Vagina (tissue), 2 donors: ENCODE results near the gene ZNF516. TPM values are rescaled to one million over a fixed set of nuclear protein-coding genes. Genes with fewer than 3 reads are reported as not detected.

Experiments
- DNase-seq, 2 donors: peaks; one replicate each; pipeline ENCODE4 v3.0.0-alpha.2; 2017; ENCODE audit errors: extremely low spot score in 2 of 2
- H3K27ac ChIP-seq: fragments of 200-600 bp; sonication (generic); one replicate; pipeline ENCODE4 v1.5.1; 2019
- H3K27me3 ChIP-seq: fragments of 200-600 bp; sonication (generic); one replicate; pipeline ENCODE4 v1.5.1; 2019
- H3K36me3 ChIP-seq, 2 donors: fragments of 200-600 bp; sonication (generic); one replicate each; pipeline ENCODE4 v1.5.1; 2017 to 2019
- H3K4me1 ChIP-seq: fragments of 200-600 bp; sonication (generic); one replicate; pipeline ENCODE4 v1.5.1; 2019
- H3K4me3 ChIP-seq, 2 donors: fragments of 200-600 bp; sonication (generic); 1 replicate in 1 of 2; 2 replicates in 1 of 2; pipeline ENCODE4 v1.5.1; 2016 to 2019
- H3K9me3 ChIP-seq: fragments of 200-600 bp; sonication (generic); one replicate; pipeline ENCODE4 v1.5.1; 2019
- POLR2A ChIP-seq, 2 donors: fragments of 450-650 bp; IDR thresholded peaks; one replicate each; pipeline ENCODE4 v1.6.1; 2017; ENCODE audit warnings: antibody characterized with exemption in 2 of 2, mild to moderate bottlenecking in 2 of 2, moderate library complexity in 2 of 2
- POLR2AphosphoS5 ChIP-seq, 2 donors: sonication (generic); formaldehyde crosslinking; IDR thresholded peaks; one replicate each; pipeline ENCODE4 v1.9.0; 2017; ENCODE audit warnings: antibody characterized with exemption in 2 of 2, mild to moderate bottlenecking in 2 of 2, low read depth in 1 of 2; ENCODE audit not compliant: insufficient read depth in 1 of 2
- intact Hi-C: fragments of 100-400 bp; cut with DNase I; formaldehyde crosslinking; loops from one replicate; pipeline ENCODE4 v1.15.1; 2023
- total RNA-seq: library from RNA; depleted of rRNA; stranded (reverse); fragments of >200 nt; gene quantifications from one replicate; pipeline ENCODE4 v1.2.3, GENCODE V29; 2016
- TF ChIP-seq, protein P1 (sequence below), 3 experiments: fragments of 450-650 bp in 2 of 3; fragments of 200-600 bp in 1 of 3; sonication (generic) in 1 of 3; IDR thresholded peaks; one replicate each; pipeline ENCODE4 v1.5.1; 2017 to 2019; ENCODE audit warnings: antibody characterized with exemption in 3 of 3, mild to moderate bottlenecking in 2 of 3, moderate library complexity in 2 of 3

Gene ZNF516
- total RNA-seq, 1 donor from 2014 or later: 46.4 TPM

DNA sequence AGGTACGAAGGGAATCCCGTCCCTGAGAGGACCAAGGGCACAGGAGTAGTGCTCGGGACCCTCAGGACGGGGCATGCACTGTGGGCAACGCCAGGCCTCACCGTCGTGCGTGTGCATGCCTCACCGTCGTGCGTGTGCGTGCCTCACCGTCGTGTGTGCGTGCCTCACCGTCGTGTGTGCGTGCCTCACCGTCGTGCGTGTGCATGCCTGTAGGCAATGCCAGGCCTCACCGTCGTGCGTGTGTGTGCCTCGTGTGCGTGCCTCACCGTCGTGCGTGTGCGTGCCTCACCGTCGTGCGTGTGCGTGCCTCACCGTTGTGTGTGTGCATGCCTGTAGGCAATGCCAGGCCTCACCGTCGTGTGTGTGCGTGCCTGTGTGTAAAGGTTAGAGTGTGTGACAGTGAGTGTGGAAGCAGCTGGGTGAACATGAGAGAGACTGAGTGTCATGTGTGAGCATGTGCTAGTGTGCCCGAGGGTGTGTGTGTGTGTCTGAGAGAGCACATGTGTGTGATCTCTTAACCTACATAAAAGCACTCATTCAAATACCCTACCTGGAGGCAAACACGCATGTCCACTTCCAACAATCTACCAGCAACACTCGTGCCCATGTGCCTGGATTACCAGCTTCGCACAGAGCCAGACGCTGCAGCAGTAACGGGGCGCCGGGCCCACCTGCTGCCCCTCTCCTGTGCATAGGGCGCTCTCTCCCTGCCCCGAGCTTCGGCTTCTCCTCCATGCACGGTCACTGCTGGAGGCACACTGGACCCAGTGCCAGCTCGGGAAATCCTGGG, 36.3 kb downstream of the ZNF516 start:
- Histone ChIP-seq H3K27ac (peak overlapping the region; percentile 80), H3K4me1 (peaks cover 65% of the 10 kb centered on the region), H3K27me3 (no peaks in the 10 kb centered on the region), H3K4me3 (peak overlapping the region in 1 of 2 donors; percentile 28), H3K36me3 (no peaks in the 10 kb centered on the region), H3K9me3 (no peaks in the 10 kb centered on the region)
- TF ChIP-seq, protein P1, sequence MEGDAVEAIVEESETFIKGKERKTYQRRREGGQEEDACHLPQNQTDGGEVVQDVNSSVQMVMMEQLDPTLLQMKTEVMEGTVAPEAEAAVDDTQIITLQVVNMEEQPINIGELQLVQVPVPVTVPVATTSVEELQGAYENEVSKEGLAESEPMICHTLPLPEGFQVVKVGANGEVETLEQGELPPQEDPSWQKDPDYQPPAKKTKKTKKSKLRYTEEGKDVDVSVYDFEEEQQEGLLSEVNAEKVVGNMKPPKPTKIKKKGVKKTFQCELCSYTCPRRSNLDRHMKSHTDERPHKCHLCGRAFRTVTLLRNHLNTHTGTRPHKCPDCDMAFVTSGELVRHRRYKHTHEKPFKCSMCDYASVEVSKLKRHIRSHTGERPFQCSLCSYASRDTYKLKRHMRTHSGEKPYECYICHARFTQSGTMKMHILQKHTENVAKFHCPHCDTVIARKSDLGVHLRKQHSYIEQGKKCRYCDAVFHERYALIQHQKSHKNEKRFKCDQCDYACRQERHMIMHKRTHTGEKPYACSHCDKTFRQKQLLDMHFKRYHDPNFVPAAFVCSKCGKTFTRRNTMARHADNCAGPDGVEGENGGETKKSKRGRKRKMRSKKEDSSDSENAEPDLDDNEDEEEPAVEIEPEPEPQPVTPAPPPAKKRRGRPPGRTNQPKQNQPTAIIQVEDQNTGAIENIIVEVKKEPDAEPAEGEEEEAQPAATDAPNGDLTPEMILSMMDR (IDR thresholded peaks at IDR 0.05): no peak
- no peak for TF ChIP-seq POLR2A (IDR thresholded peaks at IDR 0.05)
- no peak for TF ChIP-seq POLR2AphosphoS5 (IDR thresholded peaks at IDR 0.05; ENCODE audit: insufficient read depth in 1 of 2, low read depth in 1 of 2)
- intact Hi-C loops: no loop called here
- peak; percentile 80 to 81 for DNase-seq

DNA sequence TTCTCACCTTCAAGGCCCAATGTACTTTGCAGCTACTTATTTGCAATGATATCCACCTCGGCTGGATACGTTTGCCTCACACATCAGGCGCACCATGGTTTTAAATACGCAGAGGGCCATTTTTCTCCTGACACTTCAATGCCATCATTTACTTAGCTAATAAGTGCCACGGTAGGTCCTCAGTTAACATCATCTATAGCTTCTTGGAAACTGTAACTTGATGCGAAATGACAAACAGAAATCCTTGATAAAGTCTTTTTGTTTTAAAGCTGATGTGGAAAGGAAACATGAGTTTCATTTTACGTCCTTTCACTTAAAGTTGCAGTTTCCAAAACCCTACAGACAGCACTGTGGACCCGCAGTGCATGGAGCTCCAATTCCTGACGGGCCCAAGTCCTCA, 37.1 kb downstream of the ZNF516 start:
- Histone ChIP-seq H3K9me3 (no peaks in the 10 kb centered on the region), H3K4me1 (peaks cover 70% of the 10 kb centered on the region), H3K4me3 (no peak overlapping the region), H3K36me3 (no peaks in the 10 kb centered on the region), H3K27ac (peak overlapping the region; percentile 80), H3K27me3 (no peaks in the 10 kb centered on the region)
- intact Hi-C loops: no loop called here
- no peak for DNase-seq
- TF ChIP-seq POLR2A (IDR thresholded peaks at IDR 0.05): no peak
- TF ChIP-seq, protein P1 (IDR thresholded peaks at IDR 0.05): no peak
- no peak for TF ChIP-seq POLR2AphosphoS5 (IDR thresholded peaks at IDR 0.05; ENCODE audit: insufficient read depth in 1 of 2, low read depth in 1 of 2)

DNA sequence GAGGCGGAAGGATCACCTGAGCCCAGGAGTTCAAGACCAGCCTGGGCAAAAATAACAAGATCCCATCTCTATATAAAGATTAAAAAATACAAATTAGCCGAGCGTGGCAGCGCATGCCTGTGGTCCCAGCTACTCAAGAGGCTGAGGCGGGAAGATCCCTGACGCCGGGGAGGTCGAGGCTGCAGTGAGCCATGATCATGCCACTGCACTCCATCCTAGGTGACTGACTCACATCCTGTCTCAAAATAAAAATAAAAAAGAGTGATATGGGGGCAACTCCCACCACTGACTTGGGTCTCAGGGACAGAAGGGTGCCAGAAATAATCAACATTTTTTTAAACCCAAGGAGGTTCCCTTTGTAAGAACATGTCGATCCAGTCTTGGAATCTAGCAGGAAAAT, 37.6 kb downstream of the ZNF516 start:
- intact Hi-C loops: no loop called here
- no peaks in the 10 kb centered on the region for H3K36me3 ChIP-seq
- H3K4me1 ChIP-seq: peaks cover 75% of the 10 kb centered on the region
- no peaks in the 10 kb centered on the region for H3K27me3 ChIP-seq
- H3K9me3 ChIP-seq: no peaks in the 10 kb centered on the region
- peak overlapping the region; percentile 28 for H3K27ac ChIP-seq
- TF ChIP-seq POLR2A (IDR thresholded peaks at IDR 0.05): no peak
- no peak for TF ChIP-seq POLR2AphosphoS5 (IDR thresholded peaks at IDR 0.05; ENCODE audit: insufficient read depth in 1 of 2, low read depth in 1 of 2)
- TF ChIP-seq, protein P1 (IDR thresholded peaks at IDR 0.05): no peak
- no peak overlapping the region for H3K4me3 ChIP-seq
- DNase-seq: peak in 1 of 2 donors; percentile 32

DNA sequence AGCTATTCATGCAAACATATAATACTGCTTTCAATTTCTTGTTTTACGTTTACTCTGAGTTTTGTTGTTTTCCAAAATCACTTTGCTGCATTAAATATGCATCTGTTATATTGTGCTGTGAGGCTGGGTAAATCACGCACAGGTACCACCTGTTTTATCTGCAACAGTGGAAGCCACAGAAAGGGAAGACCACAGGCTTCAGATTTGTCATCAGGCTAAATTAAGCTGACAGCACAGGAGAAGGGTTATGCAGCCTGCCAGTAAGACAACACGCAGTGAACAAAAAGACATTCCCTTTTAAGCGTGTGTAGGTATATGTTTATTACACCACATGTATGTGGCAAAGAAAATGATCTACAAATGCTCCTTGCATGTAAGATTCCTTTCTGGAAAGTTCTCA, 38.2 kb downstream of the ZNF516 start:
- H3K27ac ChIP-seq: no peak overlapping the region
- no peak for TF ChIP-seq POLR2A (IDR thresholded peaks at IDR 0.05)
- TF ChIP-seq POLR2AphosphoS5 (IDR thresholded peaks at IDR 0.05; ENCODE audit: insufficient read depth in 1 of 2, low read depth in 1 of 2): no peak
- TF ChIP-seq, protein P1 (IDR thresholded peaks at IDR 0.05): no peak
- H3K27me3 ChIP-seq: no peaks in the 10 kb centered on the region
- H3K4me1 ChIP-seq: peaks cover 82% of the 10 kb centered on the region
- H3K36me3 ChIP-seq: no peaks in the 10 kb centered on the region
- H3K9me3 ChIP-seq: no peaks in the 10 kb centered on the region
- H3K4me3 ChIP-seq: no peak overlapping the region
- intact Hi-C loops: no loop called here
- no peak for DNase-seq
